ENCODE data around the gene RBM14.

Gene RBM14

GRCh38 chr11:66592457-66593302 is 23.8 kb upstream of the RBM14 start, which contains the start of the genes CCDC87 and CCS:
Gene CCDC87 (minus strand): TSS chr11:66593063. CDS start chr11:66593015, 48 bp downstream.
Gene CCS (plus strand): TSS chr11:66593185. CDS start chr11:66593262, 77 bp downstream.
- TF ChIP-seq CTCF (IDR thresholded peaks at IDR 0.05; ENCODE audit: insufficient read depth, low read length, poor library complexity, severe bottlenecking) (peak; percentile 34), EZH2phosphoT487 (conservative IDR thresholded peaks at IDR 0.05; ENCODE audit: low read length) (no peak)
- H3K9me2 ChIP-seq (replicated peaks; ENCODE audit: insufficient read depth, low read length): no peaks in the 10 kb centered on the region

GRCh38 chr11:66593303-66593635 is 23.2 kb upstream of the RBM14 start:
- H3K4me3 ChIP-seq (ENCODE audit: insufficient read depth, low read length, poor library complexity, severe bottlenecking): peak overlapping the region; percentile 71
- no peaks in the 10 kb centered on the region for H3K36me3 ChIP-seq (ENCODE audit: low read length)
- no peaks in the 10 kb centered on the region for H4K20me1 ChIP-seq (ENCODE audit: low read depth, low read length)
- no peaks in the 10 kb centered on the region for H3F3A ChIP-seq (ENCODE audit: insufficient read depth)
- H3K79me2 ChIP-seq (ENCODE audit: insufficient read depth, low read length): no peaks in the 10 kb centered on the region
- H2AFZ ChIP-seq (ENCODE audit: low read depth, low read length, severe bottlenecking): peak overlapping the region; percentile 79
- no peaks in the 10 kb centered on the region for H3K9me3 ChIP-seq (ENCODE audit: insufficient read depth, low read length)
- no peak overlapping the region for H3K27ac ChIP-seq (ENCODE audit: low read depth, low read length)
- H3K4me2 ChIP-seq (ENCODE audit: low read depth, low read length, poor library complexity, severe bottlenecking): peak overlapping the region; percentile 82
- H3K9ac ChIP-seq (ENCODE audit: low read length): peak overlapping the region; percentile 78
- TF ChIP-seq CTCF (IDR thresholded peaks at IDR 0.05; ENCODE audit: insufficient read depth, low read length, poor library complexity, severe bottlenecking): no peak
- TF ChIP-seq EZH2phosphoT487 (conservative IDR thresholded peaks at IDR 0.05; ENCODE audit: low read length): no peak
- no peaks in the 10 kb centered on the region for H3K9me2 ChIP-seq (replicated peaks; ENCODE audit: insufficient read depth, low read length)
- no peaks in the 10 kb centered on the region for H3K27me3 ChIP-seq (ENCODE audit: low read length)

More at GRCh38 chr11:66592457-66593302, 23.8 kb upstream of the RBM14 start, which contains the start of the genes CCDC87 and CCS:
- Histone ChIP-seq H3K27me3 (ENCODE audit: low read length) (no peaks in the 10 kb centered on the region), H2AFZ (ENCODE audit: low read depth, low read length, severe bottlenecking) (peak within 1 kb of the TSS; percentile 79), H3K4me3 (ENCODE audit: insufficient read depth, low read length, poor library complexity, severe bottlenecking) (peak within 1 kb of the TSS; percentile 71), H3K79me2 (ENCODE audit: insufficient read depth, low read length) (no peaks in the 10 kb centered on the region), H4K20me1 (ENCODE audit: low read depth, low read length) (no peaks in the 10 kb centered on the region), H3K36me3 (ENCODE audit: low read length) (no peaks in the 10 kb centered on the region), H3K9ac (ENCODE audit: low read length) (peak within 1 kb of the TSS; percentile 78), H3K27ac (ENCODE audit: low read depth, low read length) (no peak within 1 kb of the TSS), H3F3A (ENCODE audit: insufficient read depth) (no peaks in the 10 kb centered on the region), H3K4me2 (ENCODE audit: low read depth, low read length, poor library complexity, severe bottlenecking) (peak within 1 kb of the TSS; percentile 82), H3K9me3 (ENCODE audit: insufficient read depth, low read length) (no peaks in the 10 kb centered on the region)

- H3K9me3 ChIP-seq (ENCODE audit: insufficient read depth, low read length): no peaks in the 10 kb centered on the region
- peak overlapping the region; percentile 71 for H3K4me3 ChIP-seq (ENCODE audit: insufficient read depth, low read length, poor library complexity, severe bottlenecking)
- no peak overlapping the region for H3K27ac ChIP-seq (ENCODE audit: low read depth, low read length)
- no peaks in the 10 kb centered on the region for H3K27me3 ChIP-seq (ENCODE audit: low read length)
- TF ChIP-seq EZH2phosphoT487 (conservative IDR thresholded peaks at IDR 0.05; ENCODE audit: low read length): no peak
- TF ChIP-seq CTCF (IDR thresholded peaks at IDR 0.05; ENCODE audit: insufficient read depth, low read length, poor library complexity, severe bottlenecking): no peak
- H3K9ac ChIP-seq (ENCODE audit: low read length): peak overlapping the region; percentile 78
- peak overlapping the region; percentile 82 for H3K4me2 ChIP-seq (ENCODE audit: low read depth, low read length, poor library complexity, severe bottlenecking)
- H2AFZ ChIP-seq (ENCODE audit: low read depth, low read length, severe bottlenecking): peak overlapping the region; percentile 79
- no peaks in the 10 kb centered on the region for H3F3A ChIP-seq (ENCODE audit: insufficient read depth)
- H3K79me2 ChIP-seq (ENCODE audit: insufficient read depth, low read length): no peaks in the 10 kb centered on the region
- no peaks in the 10 kb centered on the region for H4K20me1 ChIP-seq (ENCODE audit: low read depth, low read length)
- H3K36me3 ChIP-seq (ENCODE audit: low read length): no peaks in the 10 kb centered on the region
- no peaks in the 10 kb centered on the region for H3K9me2 ChIP-seq (replicated peaks; ENCODE audit: insufficient read depth, low read length)
These were observed 22.8 kb upstream of the RBM14 start for GRCh38 chr11:66593650-66594049.

All from SU-DHL-6 (cell line).